ENCODE measurements around the gene ACER2. TPM values are rescaled to one million over a fixed set of nuclear protein-coding genes. Genes with fewer than 3 reads are reported as not detected.
"Not testable (repeated sequence)": the region's sequence is repeated elsewhere in the genome, so short reads cannot be mapped to it uniquely, and the experiment has no call there.

The ACER2 gene
- 1 to 10 TPM in 9 of 10 donors, under 1 TPM in 1; 0.99 to 2.3 (median 1.5) TPM for polyA plus RNA-seq (ENCODE audit: insufficient read length in 10 of 10)
- long read RNA-seq, donor 1, partial matches to known transcripts, result 0 of 1 reads
- long read RNA-seq, donor 1, other reads (novel, unspliced or antisense), result 0 of 1 reads
- long read RNA-seq, donor 2, result 0 reads
- long read RNA-seq, donor 3, result 0 reads
- long read RNA-seq, donor 4, result 0 reads
- long read RNA-seq, donor 5, partial matches to known transcripts, result 0 of 1 reads
- long read RNA-seq, donor 5, other reads (novel, unspliced or antisense), result 0 of 1 reads
- long read RNA-seq, donor 6, result 0 reads
- long read RNA-seq, donor 7, result 0 reads
- long read RNA-seq, donor 8, result 0 reads
- long read RNA-seq, donor 9, result 0 reads

GRCh38 chr9:19408693-19409400 is at the start of gene ACER2:
ACER2 (plus strand) TSS chr9:19409009; CDS start chr9:19409085, 76 bp downstream.
- peak; percentile 87 to 96 (median 95) for DNase-seq

GRCh38 chr9:19369107-19369506 is 39.7 kb upstream of the ACER2 start:
- no peak for DNase-seq

- no peak for DNase-seq
Measured at GRCh38 chr9:19371942-19372341, 36.9 kb upstream of the ACER2 start.

- DNase-seq, result no peak
Measured at GRCh38 chr9:19372567-19372966, 36.2 kb upstream of the ACER2 start.

GRCh38 chr9:19373527-19373926 is 35.3 kb upstream of the ACER2 start:
- no peak for DNase-seq

- DNase-seq, result no peak
Measured at GRCh38 chr9:19375538-19375937, 33.3 kb upstream of the ACER2 start.

GRCh38 chr9:19376931-19377330 is 31.9 kb upstream of the ACER2 start:
- no peak for DNase-seq

- no peak for DNase-seq
Measured at GRCh38 chr9:19378164-19378563, 30.6 kb upstream of the ACER2 start.

GRCh38 chr9:19378647-19379046 is 30.2 kb upstream of the ACER2 start:
- DNase-seq, result no peak

GRCh38 chr9:19379283-19379682 is 29.5 kb upstream of the ACER2 start:
- DNase-seq, result no peak

- no peak for DNase-seq
Measured at GRCh38 chr9:19379697-19380046, 29.1 kb upstream of the ACER2 start.

GRCh38 chr9:19380826-19381075 is 28.1 kb upstream of the ACER2 start:
- no peak for DNase-seq

- DNase-seq, result no peak
Measured at GRCh38 chr9:19381656-19382055, 27.2 kb upstream of the ACER2 start.

- not testable (repeated sequence) for DNase-seq
Measured at GRCh38 chr9:19385212-19385611, 23.6 kb upstream of the ACER2 start.

GRCh38 chr9:19385786-19386501 is 22.9 kb upstream of the ACER2 start:
- DNase-seq, result no peak

GRCh38 chr9:19386502-19387044 is 22.2 kb upstream of the ACER2 start:
- DNase-seq, result no peak

GRCh38 chr9:19387317-19387716 is 21.5 kb upstream of the ACER2 start:
- DNase-seq, result no peak

GRCh38 chr9:19389539-19389938 is 19.3 kb upstream of the ACER2 start:
- DNase-seq, result not testable (repeated sequence)

- no peak for DNase-seq
Measured at GRCh38 chr9:19397845-19398244, 11.0 kb upstream of the ACER2 start.

- not testable (repeated sequence) for DNase-seq
Measured at GRCh38 chr9:19403231-19403630, 5.6 kb upstream of the ACER2 start.

GRCh38 chr9:19404283-19405075 is 4.3 kb upstream of the ACER2 start:
- DNase-seq, result no peak

- no peak for DNase-seq
Measured at GRCh38 chr9:19405771-19406170, 3.0 kb upstream of the ACER2 start.
